SK-N-SH treated with all-trans-retinoic acid at 6 μM for 48 hours (cell line): Measurements from ENCODE around the gene REV3L.
"Not testable (repeated sequence)": the region's sequence is repeated elsewhere in the genome, so short reads cannot be mapped to it uniquely, and the experiment has no call there.

ENCODE experiments used
- ARNTL ChIP-seq: fragments of 450-650 bp; formaldehyde crosslinking; IDR thresholded peaks from 2 replicates; pipeline ENCODE4 v1.5.0; 2020; ENCODE audit warnings: low read depth, mild to moderate bottlenecking, moderate library complexity, borderline replicate concordance
- CSDC2 ChIP-seq: fragments of 250-450 bp; sonication (Bioruptor Pico); IDR thresholded peaks from 2 replicates; pipeline ENCODE4 v1.5.0; 2020; ENCODE audit warnings: mild to moderate bottlenecking, moderate library complexity
- ESRRG ChIP-seq: fragments of 250-450 bp; sonication (Bioruptor Pico); IDR thresholded peaks from 2 replicates; pipeline ENCODE4 v1.6.1; 2021; ENCODE audit warnings: mild to moderate bottlenecking
- ISL1 ChIP-seq: fragments of 250-450 bp; sonication (Bioruptor Pico); IDR thresholded peaks from 2 replicates; pipeline ENCODE4 v2.1.2; 2022; ENCODE audit warnings: mild to moderate bottlenecking, moderate library complexity
- OSR1 ChIP-seq: fragments of 250-450 bp; sonication (Bioruptor Pico); IDR thresholded peaks from 2 replicates; pipeline ENCODE4 v1.8.0; 2022; ENCODE audit warnings: moderate library complexity, mild to moderate bottlenecking, inconsistent platforms
- PPARA ChIP-seq: fragments of 250-450 bp; sonication (Bioruptor Pico); IDR thresholded peaks from 2 replicates; pipeline ENCODE4 v1.5.0; 2020; ENCODE audit warnings: mild to moderate bottlenecking, borderline replicate concordance
- RARB ChIP-seq: fragments of 250-450 bp; sonication (Bioruptor Pico); IDR thresholded peaks from 2 replicates; pipeline ENCODE4 v1.8.0; 2021; ENCODE audit warnings: mild to moderate bottlenecking, moderate library complexity
- TCF4 ChIP-seq: fragments of 250-450 bp; sonication (Bioruptor Pico); IDR thresholded peaks from 2 replicates; pipeline ENCODE4 v1.8.0; 2021; ENCODE audit warnings: mild to moderate bottlenecking, moderate library complexity, borderline replicate concordance
- ZFP3 ChIP-seq: fragments of 250-450 bp; sonication (Bioruptor Pico); IDR thresholded peaks from 2 replicates; pipeline ENCODE4 v1.5.0; 2020; ENCODE audit warnings: mild to moderate bottlenecking, moderate library complexity
- ZFP30 ChIP-seq: fragments of 450-650 bp; formaldehyde crosslinking; IDR thresholded peaks from 2 replicates; pipeline ENCODE4 v1.5.0; 2022; ENCODE audit warnings: mild to moderate bottlenecking, moderate library complexity
- TF ChIP-seq, protein P1 (sequence below): fragments of 250-450 bp; sonication (Bioruptor Pico); IDR thresholded peaks from 2 replicates; pipeline ENCODE4 v1.8.0; 2020; ENCODE audit warnings: mild to moderate bottlenecking, moderate library complexity, borderline replicate concordance
- TF ChIP-seq, protein P2 (sequence below): fragments of 250-450 bp; sonication (Bioruptor Pico); IDR thresholded peaks from 2 replicates; pipeline ENCODE4 v1.5.1; 2020; ENCODE audit warnings: low read depth, mild to moderate bottlenecking, moderate library complexity

DNA sequence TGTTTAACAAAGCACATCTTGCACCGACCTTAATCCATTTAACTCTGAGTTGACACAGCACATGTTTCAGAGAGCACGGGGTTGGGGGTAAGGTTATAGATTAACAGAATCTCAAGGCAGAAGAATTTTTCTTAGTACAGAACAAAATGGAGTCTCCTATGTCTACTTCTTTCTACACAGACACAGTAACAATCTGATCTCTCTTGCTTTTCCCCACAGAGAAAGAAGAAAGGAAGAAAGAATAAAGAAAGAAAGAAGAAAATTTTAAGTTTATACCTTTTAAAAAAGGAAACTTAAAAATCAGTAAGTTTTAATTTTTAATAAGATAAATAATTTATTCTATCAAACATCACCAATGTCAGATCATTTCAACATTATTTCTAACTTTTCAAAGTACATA is 227.2 kb downstream of the REV3L start:
- TF ChIP-seq OSR1 (CRISPR knock-in tag); RARB (CRISPR knock-in tag); ZFP30; ESRRG (CRISPR knock-in tag); TCF4 (CRISPR knock-in tag); CSDC2 (CRISPR knock-in tag); PPARA; ARNTL (CRISPR knock-in tag); ZFP3 (CRISPR knock-in tag); ISL1 (CRISPR knock-in tag): not testable (repeated sequence)
- TF ChIP-seq, protein P1, sequence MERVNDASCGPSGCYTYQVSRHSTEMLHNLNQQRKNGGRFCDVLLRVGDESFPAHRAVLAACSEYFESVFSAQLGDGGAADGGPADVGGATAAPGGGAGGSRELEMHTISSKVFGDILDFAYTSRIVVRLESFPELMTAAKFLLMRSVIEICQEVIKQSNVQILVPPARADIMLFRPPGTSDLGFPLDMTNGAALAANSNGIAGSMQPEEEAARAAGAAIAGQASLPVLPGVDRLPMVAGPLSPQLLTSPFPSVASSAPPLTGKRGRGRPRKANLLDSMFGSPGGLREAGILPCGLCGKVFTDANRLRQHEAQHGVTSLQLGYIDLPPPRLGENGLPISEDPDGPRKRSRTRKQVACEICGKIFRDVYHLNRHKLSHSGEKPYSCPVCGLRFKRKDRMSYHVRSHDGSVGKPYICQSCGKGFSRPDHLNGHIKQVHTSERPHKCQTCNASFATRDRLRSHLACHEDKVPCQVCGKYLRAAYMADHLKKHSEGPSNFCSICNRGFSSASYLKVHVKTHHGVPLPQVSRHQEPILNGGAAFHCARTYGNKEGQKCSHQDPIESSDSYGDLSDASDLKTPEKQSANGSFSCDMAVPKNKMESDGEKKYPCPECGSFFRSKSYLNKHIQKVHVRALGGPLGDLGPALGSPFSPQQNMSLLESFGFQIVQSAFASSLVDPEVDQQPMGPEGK (CRISPR knock-in tag): not testable (repeated sequence)
- TF ChIP-seq, protein P2, sequence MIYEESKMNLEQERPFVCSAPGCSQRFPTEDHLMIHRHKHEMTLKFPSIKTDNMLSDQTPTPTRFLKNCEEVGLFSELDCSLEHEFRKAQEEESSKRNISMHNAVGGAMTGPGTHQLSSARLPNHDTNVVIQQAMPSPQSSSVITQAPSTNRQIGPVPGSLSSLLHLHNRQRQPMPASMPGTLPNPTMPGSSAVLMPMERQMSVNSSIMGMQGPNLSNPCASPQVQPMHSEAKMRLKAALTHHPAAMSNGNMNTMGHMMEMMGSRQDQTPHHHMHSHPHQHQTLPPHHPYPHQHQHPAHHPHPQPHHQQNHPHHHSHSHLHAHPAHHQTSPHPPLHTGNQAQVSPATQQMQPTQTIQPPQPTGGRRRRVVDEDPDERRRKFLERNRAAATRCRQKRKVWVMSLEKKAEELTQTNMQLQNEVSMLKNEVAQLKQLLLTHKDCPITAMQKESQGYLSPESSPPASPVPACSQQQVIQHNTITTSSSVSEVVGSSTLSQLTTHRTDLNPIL: not testable (repeated sequence)
